Measurements from ENCODE around the gene SCAP. TPM values are rescaled to one million over a fixed set of nuclear protein-coding genes. Genes with fewer than 3 reads are reported as not detected.

SCAP gene
- total RNA-seq, 1 experiment from 2014 or later = 67.6 TPM

DNA sequence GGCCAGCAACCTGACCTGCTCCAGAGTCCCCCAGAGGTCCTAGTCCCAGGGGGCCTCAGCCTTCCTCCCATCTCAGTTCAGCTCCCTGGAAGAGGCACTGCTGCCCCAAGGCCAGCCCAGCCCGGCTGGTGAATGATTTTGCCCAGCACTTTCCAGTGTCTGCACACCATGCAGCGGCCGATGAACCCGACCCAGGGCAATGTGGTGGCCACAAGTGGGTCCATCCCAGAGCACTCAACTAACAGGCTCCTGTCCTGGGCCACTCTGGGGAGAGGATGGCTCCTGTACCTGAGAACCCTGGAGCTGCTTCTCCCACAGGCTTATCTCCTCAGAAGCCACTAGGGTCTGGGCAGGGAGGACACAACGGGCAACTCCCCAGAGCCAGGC is 55.7 kb downstream of the SCAP start:
- POLR2A ChIA-PET = no interaction called here
- no peak overlapping the region for H3K4me2 ChIP-seq (ENCODE audit: low read length)
- H3K9ac ChIP-seq (ENCODE audit: low read length) = no peak overlapping the region
- H4K20me1 ChIP-seq (ENCODE audit: insufficient read depth) = no peaks in the 10 kb centered on the region
- no peak for ATAC-seq
- H3K4me3 ChIP-seq (replicated peaks in 1 of 2; ENCODE audit: low read depth in 1 of 2, low read length in 2 of 2) = no peak overlapping the region
- peaks cover 5 to 16% of the 10 kb centered on the region in 2 experiments; a peak in 3 of 4 replicates for H3K36me3 ChIP-seq (ENCODE audit: control insufficient read depth in 1 of 2, insufficient read depth in 2 of 2, low read length in 2 of 2)
- H3K27ac ChIP-seq (ENCODE audit: low read depth, low read length) = peak overlapping the region; percentile 3; the same call in 1 of the 2 replicates
- no peak overlapping the region for H2AFZ ChIP-seq (ENCODE audit: low read depth, low read length, poor library complexity, severe bottlenecking)
- intact Hi-C loops (cut with micrococcal nuclease) = loop anchor here (2.0 to 5.0 kb wide), 2 partner anchors 367 to 731 kb away; no protein-coding TSS in a partner anchor
- RAD21 ChIA-PET (ENCODE audit: low non-redundant PET in 1 of 2, low total read pairs in 2 of 2, uncharacterized antibody in 2 of 2, unreplicated experiment in 2 of 2) = interaction anchor here in 1 of 2 experiments (1.4 kb wide), 1 partner anchor 369 kb away, joined by 6 read pairs; no protein-coding TSS in a partner anchor
- H3K27me3 ChIP-seq (ENCODE audit: insufficient read depth, low read length) = no peaks in the 10 kb centered on the region
- no peaks in the 10 kb centered on the region for H3K9me2 ChIP-seq (ENCODE audit: insufficient read depth)
- CTCF ChIA-PET = interaction anchor here (1.0 to 2.2 kb wide), 2 partner anchors 11 to 369 kb away, joined by 3 to 15 read pairs; no protein-coding TSS in a partner anchor
- no peak for DNase-seq (ENCODE audit: low read depth, low spot score)
- no TSS peak for BruUV-seq (replicated peaks)
- peaks cover 5 to 17% of the 10 kb centered on the region in 2 experiments; a peak in 2 of 4 replicates for H3K4me1 ChIP-seq (ENCODE audit: control insufficient read depth in 1 of 2, insufficient read depth in 2 of 2, low read length in 2 of 2)
- no peak for TF ChIP-seq POLR2A (IDR thresholded peaks at IDR 0.05; ENCODE audit: borderline replicate concordance, extremely low read depth, insufficient read depth, insufficient read length)
- TF ChIP-seq SP1 (IDR thresholded peaks at IDR 0.05; ENCODE audit: low read depth) = no peak
- no peak for TF ChIP-seq TCF7L2 (IDR thresholded peaks at IDR 0.05; ENCODE audit: borderline replicate concordance, extremely low read depth, insufficient read depth, insufficient read length)
- TF ChIP-seq EZH2phosphoT487 (IDR thresholded peaks at IDR 0.05; ENCODE audit: borderline replicate concordance) = no peak
- no peak for TF ChIP-seq ZNF274 (IDR thresholded peaks at IDR 0.05; ENCODE audit: low read depth, low read length)
- no peak for TF ChIP-seq CEBPB (IDR thresholded peaks at IDR 0.05; ENCODE audit: low read depth)
- TF ChIP-seq RAD21 (IDR thresholded peaks at IDR 0.05; ENCODE audit: low read depth) = no peak
- no peak for TF ChIP-seq FOSL1 (IDR thresholded peaks at IDR 0.05; ENCODE audit: low read depth)
- TF ChIP-seq, protein P1, sequence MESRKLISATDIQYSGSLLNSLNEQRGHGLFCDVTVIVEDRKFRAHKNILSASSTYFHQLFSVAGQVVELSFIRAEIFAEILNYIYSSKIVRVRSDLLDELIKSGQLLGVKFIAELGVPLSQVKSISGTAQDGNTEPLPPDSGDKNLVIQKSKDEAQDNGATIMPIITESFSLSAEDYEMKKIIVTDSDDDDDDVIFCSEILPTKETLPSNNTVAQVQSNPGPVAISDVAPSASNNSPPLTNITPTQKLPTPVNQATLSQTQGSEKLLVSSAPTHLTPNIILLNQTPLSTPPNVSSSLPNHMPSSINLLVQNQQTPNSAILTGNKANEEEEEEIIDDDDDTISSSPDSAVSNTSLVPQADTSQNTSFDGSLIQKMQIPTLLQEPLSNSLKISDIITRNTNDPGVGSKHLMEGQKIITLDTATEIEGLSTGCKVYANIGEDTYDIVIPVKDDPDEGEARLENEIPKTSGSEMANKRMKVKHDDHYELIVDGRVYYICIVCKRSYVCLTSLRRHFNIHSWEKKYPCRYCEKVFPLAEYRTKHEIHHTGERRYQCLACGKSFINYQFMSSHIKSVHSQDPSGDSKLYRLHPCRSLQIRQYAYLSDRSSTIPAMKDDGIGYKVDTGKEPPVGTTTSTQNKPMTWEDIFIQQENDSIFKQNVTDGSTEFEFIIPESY (IDR thresholded peaks at IDR 0.05; ENCODE audit: extremely low read depth, insufficient replicate concordance, low read length) = no peak
- no peak for TF ChIP-seq YY1 (IDR thresholded peaks at IDR 0.05; ENCODE audit: extremely low read depth, insufficient replicate concordance, low read depth, low read length)
- no peak for TF ChIP-seq POLR2AphosphoS5 (IDR thresholded peaks at IDR 0.05; ENCODE audit: low read depth, low read length)
- TF ChIP-seq, protein P2, sequence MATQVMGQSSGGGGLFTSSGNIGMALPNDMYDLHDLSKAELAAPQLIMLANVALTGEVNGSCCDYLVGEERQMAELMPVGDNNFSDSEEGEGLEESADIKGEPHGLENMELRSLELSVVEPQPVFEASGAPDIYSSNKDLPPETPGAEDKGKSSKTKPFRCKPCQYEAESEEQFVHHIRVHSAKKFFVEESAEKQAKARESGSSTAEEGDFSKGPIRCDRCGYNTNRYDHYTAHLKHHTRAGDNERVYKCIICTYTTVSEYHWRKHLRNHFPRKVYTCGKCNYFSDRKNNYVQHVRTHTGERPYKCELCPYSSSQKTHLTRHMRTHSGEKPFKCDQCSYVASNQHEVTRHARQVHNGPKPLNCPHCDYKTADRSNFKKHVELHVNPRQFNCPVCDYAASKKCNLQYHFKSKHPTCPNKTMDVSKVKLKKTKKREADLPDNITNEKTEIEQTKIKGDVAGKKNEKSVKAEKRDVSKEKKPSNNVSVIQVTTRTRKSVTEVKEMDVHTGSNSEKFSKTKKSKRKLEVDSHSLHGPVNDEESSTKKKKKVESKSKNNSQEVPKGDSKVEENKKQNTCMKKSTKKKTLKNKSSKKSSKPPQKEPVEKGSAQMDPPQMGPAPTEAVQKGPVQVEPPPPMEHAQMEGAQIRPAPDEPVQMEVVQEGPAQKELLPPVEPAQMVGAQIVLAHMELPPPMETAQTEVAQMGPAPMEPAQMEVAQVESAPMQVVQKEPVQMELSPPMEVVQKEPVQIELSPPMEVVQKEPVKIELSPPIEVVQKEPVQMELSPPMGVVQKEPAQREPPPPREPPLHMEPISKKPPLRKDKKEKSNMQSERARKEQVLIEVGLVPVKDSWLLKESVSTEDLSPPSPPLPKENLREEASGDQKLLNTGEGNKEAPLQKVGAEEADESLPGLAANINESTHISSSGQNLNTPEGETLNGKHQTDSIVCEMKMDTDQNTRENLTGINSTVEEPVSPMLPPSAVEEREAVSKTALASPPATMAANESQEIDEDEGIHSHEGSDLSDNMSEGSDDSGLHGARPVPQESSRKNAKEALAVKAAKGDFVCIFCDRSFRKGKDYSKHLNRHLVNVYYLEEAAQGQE (IDR thresholded peaks at IDR 0.05; ENCODE audit: low read depth) = no peak
- no peak for TF ChIP-seq ZFX (IDR thresholded peaks at IDR 0.05)
- no peak for TF ChIP-seq ELF1 (IDR thresholded peaks at IDR 0.05; ENCODE audit: borderline replicate concordance, low read depth)
- TF ChIP-seq, protein P3, sequence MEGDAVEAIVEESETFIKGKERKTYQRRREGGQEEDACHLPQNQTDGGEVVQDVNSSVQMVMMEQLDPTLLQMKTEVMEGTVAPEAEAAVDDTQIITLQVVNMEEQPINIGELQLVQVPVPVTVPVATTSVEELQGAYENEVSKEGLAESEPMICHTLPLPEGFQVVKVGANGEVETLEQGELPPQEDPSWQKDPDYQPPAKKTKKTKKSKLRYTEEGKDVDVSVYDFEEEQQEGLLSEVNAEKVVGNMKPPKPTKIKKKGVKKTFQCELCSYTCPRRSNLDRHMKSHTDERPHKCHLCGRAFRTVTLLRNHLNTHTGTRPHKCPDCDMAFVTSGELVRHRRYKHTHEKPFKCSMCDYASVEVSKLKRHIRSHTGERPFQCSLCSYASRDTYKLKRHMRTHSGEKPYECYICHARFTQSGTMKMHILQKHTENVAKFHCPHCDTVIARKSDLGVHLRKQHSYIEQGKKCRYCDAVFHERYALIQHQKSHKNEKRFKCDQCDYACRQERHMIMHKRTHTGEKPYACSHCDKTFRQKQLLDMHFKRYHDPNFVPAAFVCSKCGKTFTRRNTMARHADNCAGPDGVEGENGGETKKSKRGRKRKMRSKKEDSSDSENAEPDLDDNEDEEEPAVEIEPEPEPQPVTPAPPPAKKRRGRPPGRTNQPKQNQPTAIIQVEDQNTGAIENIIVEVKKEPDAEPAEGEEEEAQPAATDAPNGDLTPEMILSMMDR (IDR thresholded peaks at IDR 0.05 in 2 of 3, conservative IDR thresholded peaks at IDR 0.05 in 1 of 3; ENCODE audit: borderline replicate concordance in 1 of 3, insufficient read depth in 1 of 3, low read depth in 2 of 3, low read length in 2 of 3) = no peak
- no peaks in the 10 kb centered on the region; the same call in 1 of the 2 replicates for H3K79me2 ChIP-seq (ENCODE audit: insufficient read depth, low read length)
- H3K9me3 ChIP-seq (ENCODE audit: control insufficient read depth in 1 of 2, insufficient read depth in 1 of 2, low read depth in 1 of 2, low read length in 2 of 2) = no peaks in the 10 kb centered on the region

Measured in HCT116 (cell line).